ENCODE measurements around the gene TBXA2R.

- TF ChIP-seq EZH2phosphoT487 (IDR thresholded peaks at IDR 0.05; ENCODE audit: insufficient read depth, low read depth) = no peak
- no peak for TF ChIP-seq EZH2 (IDR thresholded peaks at IDR 0.05; ENCODE audit: insufficient read depth, poor library complexity, severe bottlenecking)
These were observed 46.6 kb upstream of the TBXA2R start for GRCh38 chr19:3653081-3653795.
